ENCODE data around the gene SPHK2.

- TF ChIP-seq CTCF (IDR thresholded peaks at IDR 0.05), result no peak
- peak; percentile 73 for TF ChIP-seq POLR2AphosphoS5 (IDR thresholded peaks at IDR 0.05)
Observed at GRCh38 chr19:48634424-48635262, 15.3 kb downstream of the SPHK2 start.

Measured in gastroesophageal sphincter (tissue), 3 donors.